Astrocyte of the spinal cord (primary cell): ENCODE measurements around the gene GNAS-AS1.

Experiments used
- DNase-seq: peaks from one replicate; pipeline ENCODE4 v3.0.0; 2011; ENCODE audit warnings: low read depth, low spot score
- H3K4me3 ChIP-seq: 2 replicates; pipeline ENCODE4 v1.5.1; 2011; ENCODE audit warnings: low read depth, mild to moderate bottlenecking, low read length, moderate library complexity
- in situ Hi-C: cut with HindIII; loops from 2 replicates; pipeline ENCODE4 v1.10.0; 2017; ENCODE audit warnings: low sequenced_read_pairs
- TF ChIP-seq, protein P1 (sequence below): IDR thresholded peaks from 2 replicates; pipeline ENCODE4 v1.5.1; 2012; ENCODE audit warnings: low read depth, mild to moderate bottlenecking, low read length, inconsistent platforms

Gene GNAS-AS1

DNA sequence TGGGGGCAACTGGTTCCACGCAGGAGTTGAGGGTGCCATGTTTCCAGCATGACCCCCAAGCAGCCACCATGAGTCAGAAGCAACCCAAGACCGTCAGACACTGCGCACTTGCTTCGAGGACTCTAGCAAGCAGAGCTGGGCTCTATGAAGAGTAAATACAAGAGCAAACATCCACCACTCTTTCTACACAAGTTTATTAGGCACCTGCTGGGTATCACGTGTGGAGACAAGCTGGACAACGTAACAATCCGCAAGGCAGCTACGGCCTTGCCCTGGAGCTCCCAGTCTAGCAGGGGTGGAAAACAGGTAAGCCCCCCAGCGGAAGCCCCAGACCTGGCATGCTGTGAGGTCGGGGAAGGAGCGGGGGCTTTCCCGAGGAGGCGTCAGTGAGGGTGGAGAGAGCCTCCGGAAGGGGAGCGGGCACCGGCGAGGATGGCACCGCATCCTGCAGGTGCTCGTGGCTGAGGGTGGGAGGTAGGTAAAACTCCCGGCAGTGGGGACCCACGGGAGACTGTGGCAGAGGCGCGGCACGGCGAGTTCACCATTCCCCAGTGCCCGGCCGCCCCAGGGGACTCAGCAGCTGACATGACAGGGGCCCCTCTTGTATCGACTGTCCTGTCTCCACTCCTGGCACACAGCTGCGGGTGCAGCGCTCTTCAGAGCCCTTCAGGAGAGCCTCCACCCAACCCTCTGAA, 33.6 kb downstream of the GNAS-AS1 start:
- no peak for DNase-seq
- in situ Hi-C loops = no loop called here
- TF ChIP-seq, protein P1, sequence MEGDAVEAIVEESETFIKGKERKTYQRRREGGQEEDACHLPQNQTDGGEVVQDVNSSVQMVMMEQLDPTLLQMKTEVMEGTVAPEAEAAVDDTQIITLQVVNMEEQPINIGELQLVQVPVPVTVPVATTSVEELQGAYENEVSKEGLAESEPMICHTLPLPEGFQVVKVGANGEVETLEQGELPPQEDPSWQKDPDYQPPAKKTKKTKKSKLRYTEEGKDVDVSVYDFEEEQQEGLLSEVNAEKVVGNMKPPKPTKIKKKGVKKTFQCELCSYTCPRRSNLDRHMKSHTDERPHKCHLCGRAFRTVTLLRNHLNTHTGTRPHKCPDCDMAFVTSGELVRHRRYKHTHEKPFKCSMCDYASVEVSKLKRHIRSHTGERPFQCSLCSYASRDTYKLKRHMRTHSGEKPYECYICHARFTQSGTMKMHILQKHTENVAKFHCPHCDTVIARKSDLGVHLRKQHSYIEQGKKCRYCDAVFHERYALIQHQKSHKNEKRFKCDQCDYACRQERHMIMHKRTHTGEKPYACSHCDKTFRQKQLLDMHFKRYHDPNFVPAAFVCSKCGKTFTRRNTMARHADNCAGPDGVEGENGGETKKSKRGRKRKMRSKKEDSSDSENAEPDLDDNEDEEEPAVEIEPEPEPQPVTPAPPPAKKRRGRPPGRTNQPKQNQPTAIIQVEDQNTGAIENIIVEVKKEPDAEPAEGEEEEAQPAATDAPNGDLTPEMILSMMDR = no peak
- H3K4me3 ChIP-seq = no peak overlapping the region

DNA sequence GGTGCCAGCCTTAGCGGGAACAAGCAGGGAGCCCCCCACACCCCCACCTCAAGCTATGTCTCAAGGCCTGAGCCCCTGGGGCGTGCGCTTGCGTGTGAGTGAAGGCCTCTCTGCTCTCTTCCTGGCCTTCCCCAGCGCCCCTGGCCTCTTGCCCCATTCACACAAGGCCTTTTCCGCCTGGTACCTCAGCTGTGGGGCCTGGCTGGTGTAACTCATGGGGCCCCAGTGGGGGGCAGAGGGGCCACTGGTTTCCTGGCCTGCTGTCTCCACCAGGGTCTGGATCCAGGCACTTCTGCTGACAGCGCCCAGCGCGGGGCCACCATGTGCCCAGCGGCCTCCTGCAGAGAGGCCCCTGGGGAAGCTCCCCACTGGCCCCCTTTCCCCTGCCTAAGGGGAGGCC, 34.7 kb downstream of the GNAS-AS1 start:
- TF ChIP-seq, protein P1 = no peak
- in situ Hi-C loops = no loop called here
- DNase-seq = no peak
- no peak overlapping the region for H3K4me3 ChIP-seq

DNA sequence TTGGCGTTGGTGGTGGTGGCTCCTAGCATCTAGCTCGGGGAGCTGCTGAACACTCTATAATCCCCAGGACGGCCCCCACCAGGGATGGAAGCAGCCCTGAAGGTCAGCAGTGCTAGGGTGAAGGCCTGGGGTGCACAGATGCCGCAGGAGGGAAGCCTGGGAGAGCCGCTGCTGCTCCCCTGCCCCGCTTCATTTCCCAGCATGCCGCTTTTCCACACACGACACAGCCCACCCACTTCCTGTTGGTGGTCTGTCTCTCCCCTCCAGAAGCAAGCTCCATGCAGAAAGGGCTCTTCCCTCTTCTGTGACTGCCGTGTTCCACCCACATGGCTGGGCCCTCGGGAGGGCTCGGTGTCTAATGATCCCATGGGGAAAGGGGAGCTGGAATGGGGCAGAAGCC, 35.3 kb downstream of the GNAS-AS1 start:
- TF ChIP-seq, protein P1 = no peak
- no peak for DNase-seq
- no peak overlapping the region for H3K4me3 ChIP-seq
- in situ Hi-C loops = no loop called here

DNA sequence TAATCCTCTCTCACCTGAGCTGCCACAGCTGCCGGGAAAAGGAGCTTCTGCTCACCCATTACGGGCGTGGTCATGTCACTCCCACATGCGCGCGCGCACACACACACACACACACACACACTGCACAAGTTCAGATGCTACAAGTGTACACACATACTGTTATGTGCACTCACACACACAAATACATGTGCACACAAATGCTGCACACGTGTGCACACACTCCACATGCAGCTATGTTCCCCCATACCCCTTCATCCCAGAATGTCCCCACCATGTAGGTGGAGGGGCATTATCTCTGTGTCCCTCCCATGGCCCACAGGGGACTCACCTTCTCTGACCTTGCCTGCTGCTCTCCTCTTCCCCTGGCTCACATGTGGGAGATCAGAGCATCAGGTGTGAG, 37.3 kb downstream of the GNAS-AS1 start:
- H3K4me3 ChIP-seq = no peak overlapping the region
- no peak for DNase-seq
- TF ChIP-seq, protein P1 = no peak
- in situ Hi-C loops = no loop called here

DNA sequence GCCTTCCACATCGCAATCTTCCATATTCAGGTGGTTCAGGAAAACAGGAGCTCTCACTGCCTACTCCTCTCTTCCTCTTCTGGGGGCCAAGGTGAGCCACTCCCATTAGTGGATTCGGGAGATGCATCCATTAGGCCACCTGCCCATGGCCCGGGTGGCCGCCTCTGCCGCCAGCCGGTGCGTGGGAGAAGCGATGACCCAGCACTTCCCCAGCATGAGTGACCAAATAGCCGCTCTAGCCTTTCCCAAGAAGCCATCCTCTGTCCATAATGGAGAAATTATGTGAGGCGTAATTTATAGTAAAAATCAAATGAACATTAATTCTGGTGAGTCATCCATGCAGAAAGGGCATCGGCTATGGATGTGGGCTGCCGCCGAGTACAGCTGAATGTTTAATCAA, 39.4 kb downstream of the GNAS-AS1 start:
- TF ChIP-seq, protein P1 = no peak
- DNase-seq = no peak
- in situ Hi-C loops = no loop called here
- no peak overlapping the region for H3K4me3 ChIP-seq

DNA sequence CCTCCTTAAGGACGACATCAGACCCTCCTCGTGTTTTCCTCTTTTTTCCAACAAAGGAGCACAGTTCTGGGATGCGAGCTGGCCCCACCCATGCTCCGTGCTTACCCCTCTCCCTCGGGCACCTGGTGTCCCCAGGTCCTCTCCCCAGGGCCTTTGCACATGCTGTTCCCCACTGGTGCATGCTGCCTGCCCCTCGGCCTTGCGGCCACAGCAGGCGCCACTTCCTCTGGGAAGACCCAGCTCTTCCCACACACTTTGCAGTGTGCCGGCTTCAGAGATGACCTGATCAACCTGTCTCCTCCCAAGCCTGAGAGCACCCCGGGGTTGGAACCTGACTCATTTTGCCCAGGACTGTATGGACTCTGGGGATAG, 39.8 kb downstream of the GNAS-AS1 start:
- TF ChIP-seq, protein P1 = no peak

More for the DNA sequence above, 39.8 kb downstream of the GNAS-AS1 start:
- no peak overlapping the region for H3K4me3 ChIP-seq
- no peak for DNase-seq
- in situ Hi-C loops = no loop called here
